GM21529 (cell line): Measurements from ENCODE around the gene COL28A1.
"Not testable (repeated sequence)": the region's sequence is repeated elsewhere in the genome, so short reads cannot be mapped to it uniquely, and the experiment has no call there.

Experiments used
- ATAC-seq: cut with Tn5 transposase; IDR thresholded peaks from one replicate; pipeline ENCODE4 v1.9.1; 2021; ENCODE audit not compliant: unreplicated experiment

Gene COL28A1

DNA sequence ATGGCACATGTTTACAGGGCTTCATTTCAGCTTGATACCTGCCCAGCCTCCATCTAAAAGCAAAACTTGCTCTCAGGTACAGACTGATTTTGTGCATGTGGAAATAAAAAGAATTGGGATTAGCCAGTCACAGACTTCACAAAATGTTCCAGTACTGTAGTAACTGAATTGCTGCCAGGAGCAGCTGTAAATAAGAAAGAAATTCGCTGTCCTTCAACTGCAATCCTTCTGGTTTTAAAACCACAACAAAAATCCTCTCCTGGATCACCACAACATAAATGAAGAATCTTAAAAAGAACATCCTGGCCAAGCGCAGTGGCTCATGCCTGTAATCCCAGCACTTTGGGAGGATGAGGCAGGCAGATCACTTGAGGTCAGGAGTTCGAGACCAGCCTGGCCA lies 27.1 kb upstream of the COL28A1 start:
- ATAC-seq: no peak

DNA sequence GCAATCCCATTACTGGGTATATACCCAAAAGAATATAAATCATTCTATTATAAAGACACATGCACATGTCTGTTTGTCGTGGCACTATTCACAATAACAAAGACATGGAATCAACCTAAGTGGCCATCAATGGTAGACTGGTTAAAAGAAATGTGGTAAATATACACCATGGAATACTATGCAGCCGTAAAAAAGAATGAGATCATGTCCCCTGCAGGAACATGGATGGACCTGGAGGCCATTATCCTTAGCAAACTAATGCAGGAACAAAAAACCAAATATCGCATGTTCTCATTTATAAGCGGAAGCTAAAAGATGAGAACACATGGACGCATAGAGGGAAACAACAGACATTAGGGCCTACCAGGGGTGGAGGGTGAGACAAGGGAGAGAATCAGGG lies 25.9 kb upstream of the COL28A1 start:
- ATAC-seq: not testable (repeated sequence)

DNA sequence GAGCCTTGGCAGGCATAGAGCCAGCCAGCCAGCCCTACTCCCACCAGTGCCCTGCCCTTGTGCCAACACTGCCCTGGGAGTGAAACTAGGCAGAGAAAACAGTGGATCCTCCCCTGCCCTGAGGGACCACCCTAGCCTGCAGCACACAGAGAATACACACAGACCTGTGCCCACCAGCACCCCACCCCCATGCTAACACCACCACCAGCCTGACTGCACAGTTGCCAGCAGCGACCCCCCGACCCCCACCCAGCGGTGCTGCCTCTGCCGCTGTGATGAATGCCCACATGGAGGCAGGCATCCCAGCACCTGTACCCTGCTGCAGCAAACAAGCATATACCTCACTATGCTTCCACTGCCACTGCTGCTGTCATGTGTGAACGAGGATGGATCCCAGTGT lies 21.6 kb upstream of the COL28A1 start:
- no peak for ATAC-seq

DNA sequence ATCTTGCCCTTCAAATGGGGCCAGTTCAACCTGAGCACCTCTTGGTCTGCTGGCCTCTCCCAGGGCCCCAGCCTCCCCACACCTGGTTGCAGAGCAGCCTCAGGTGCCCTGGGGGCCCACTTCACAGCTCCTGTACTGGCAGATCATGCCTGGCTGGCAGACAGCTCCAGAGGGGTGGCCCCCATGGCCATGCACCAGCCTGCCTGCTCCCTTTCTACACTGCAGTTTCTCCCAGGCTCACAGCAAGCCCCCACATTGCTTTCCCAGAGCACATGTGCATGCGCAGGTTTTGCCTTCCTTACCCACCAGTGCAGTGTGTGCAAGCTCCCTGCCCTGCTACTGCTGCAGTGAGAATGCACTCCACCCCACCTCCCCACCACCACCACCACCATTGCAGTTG lies 21.2 kb upstream of the COL28A1 start:
- no peak for ATAC-seq

DNA sequence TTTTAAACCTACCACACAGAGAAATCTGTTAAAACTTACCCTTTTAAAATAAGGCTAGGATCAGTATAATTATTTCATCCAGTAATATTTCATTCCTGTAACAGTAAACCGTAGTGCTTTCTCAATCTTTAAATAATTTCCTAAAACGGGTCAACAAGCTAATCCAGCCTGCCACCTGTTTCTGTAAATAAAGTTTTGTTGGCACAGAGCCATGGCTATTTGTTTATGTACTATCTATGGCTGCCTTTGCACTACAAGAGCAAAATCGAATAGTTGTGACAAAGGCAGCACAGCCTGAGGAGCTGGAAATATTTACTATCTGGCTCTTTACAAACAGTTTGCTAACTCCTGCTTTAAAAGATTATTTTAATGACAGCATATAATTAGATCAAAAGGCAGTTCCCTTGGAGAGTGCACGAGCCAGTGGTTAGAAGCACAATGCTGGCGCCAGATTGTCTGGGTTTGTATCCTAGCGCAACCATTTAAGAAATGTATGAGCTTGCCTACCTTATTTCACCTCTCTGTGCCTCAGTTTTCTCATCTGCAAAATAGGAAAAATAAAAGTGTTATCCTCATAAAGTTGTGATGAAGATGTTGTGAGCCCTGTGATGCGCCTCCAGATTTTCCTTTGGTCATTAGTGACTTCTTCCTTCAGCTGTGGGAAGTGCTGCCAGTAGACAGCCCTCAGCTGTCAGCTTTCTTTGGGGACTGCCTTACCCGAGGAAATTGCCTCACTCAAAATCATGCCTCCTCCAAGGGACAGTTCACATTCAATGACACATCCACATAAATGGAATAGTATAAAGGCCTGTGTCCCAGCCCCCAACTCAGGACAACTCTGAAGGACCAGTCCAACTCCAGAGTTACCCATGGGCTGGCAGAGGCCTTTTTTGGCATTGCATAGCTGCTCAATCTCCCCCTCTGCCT lies 19.2 kb upstream of the COL28A1 start:
- no peak for ATAC-seq

DNA sequence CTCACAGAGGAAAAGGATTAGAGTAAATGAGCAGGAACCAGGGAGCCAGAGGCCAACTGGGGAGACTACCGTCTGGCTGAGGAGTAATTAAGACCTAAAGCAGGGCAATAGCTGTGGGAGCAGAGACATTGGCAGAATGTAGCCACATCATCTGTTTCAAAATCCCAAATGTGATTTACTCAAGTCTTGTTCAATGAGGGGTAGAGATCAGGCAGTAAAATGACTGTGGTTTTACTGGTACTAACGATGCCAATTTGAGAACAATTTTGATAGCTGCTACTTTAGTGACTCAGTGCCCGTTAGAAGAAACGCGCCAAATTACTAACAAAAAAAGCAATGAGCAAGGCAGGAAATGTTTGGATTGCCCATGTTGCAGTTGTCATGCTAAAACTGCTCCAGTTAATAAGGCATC lies 18.4 kb upstream of the COL28A1 start:
- no peak for ATAC-seq

DNA sequence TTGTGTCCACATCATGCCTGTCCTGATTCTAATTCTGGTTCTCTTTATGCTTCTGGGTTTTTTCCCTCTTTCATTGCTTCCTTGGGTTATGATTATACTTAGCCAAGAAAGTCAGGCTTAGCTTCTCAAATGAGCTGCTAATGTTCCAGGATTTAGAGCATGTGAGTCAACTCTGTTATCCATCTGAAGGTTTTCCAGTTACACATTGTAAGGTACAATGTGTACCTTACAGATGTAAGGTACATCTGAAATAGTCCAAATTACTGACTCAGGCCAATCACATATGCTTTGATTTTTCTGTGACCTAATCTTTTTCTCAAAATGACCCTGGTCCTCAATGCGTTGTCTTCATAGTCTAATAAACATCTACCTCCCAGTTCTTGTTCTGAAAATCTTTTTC lies 17.7 kb upstream of the COL28A1 start:
- no peak for ATAC-seq

DNA sequence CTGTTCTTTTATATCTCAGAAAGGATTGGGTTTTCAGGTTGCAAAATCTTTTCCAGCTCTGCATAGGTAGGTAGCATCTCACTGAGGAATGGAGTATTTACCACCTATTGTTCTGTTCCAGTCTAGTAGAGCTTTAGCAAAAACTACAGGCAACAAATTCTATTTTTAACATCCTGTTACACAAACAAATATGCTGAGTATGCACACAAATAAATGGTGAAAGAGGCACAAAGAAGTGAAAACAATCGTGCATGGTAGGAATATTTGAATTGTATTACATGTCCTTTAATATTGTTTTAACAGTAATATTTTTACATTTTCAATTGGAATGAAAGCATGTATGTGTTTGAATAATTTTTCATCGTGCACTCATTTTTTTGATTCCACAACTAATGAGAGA lies 16.5 kb upstream of the COL28A1 start:
- ATAC-seq: no peak

DNA sequence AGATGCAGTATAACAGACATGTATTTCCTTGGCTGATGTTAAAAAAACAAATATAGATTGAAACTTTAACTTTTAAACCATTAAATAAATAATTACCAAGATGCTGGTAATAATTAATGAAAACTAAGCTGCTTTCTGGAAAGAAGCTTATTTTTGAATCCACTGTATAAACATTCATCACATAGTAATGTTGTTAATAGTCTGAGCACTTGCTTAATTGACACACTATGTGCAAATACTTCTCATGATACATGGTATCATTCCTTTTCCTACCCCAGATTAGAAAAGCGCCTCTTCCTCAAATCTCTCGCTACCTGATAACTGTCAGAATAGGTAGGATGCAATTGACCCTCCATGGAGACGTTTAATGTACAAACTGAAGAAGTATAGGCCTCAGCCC lies 15.0 kb upstream of the COL28A1 start:
- no peak for ATAC-seq

DNA sequence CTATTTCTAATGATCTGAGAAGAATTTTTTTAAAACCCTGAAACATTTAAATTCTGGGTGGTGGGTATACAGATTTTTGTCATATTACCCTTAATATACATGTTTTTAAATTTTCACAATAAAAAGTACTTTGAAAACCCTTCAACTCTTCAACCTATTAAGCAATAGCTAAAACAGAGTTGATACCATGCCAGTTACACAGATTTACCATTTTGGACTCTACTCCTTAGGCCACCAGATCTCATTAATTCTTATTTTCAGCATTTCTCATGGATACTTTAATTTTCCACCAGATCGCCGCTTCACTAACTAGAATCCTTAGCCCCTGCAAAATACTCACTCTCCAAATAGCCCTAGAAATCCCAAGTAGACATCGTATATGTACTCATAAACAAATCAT lies 12.7 kb upstream of the COL28A1 start:
- no peak for ATAC-seq

GRCh38 chr7:7542251-7542835 lies 6.7 kb upstream of the COL28A1 start:
- no peak for ATAC-seq

GRCh38 chr7:7539711-7540110 lies 4.0 kb upstream of the COL28A1 start:
- ATAC-seq: no peak

GRCh38 chr7:7539152-7539551 lies 3.5 kb upstream of the COL28A1 start:
- ATAC-seq: no peak

GRCh38 chr7:7537711-7538110 lies 2.0 kb upstream of the COL28A1 start:
- ATAC-seq: no peak

GRCh38 chr7:7536396-7537019 lies 835 bp upstream of the COL28A1 start:
- ATAC-seq: no peak

- no peak for ATAC-seq
Observed at GRCh38 chr7:7533831-7534430, 1.7 kb downstream of the COL28A1 start.

GRCh38 chr7:7529328-7529727 lies 6.3 kb downstream of the COL28A1 start:
- ATAC-seq: no peak

GRCh38 chr7:7527047-7527446 lies 8.6 kb downstream of the COL28A1 start:
- no peak for ATAC-seq

DNA sequence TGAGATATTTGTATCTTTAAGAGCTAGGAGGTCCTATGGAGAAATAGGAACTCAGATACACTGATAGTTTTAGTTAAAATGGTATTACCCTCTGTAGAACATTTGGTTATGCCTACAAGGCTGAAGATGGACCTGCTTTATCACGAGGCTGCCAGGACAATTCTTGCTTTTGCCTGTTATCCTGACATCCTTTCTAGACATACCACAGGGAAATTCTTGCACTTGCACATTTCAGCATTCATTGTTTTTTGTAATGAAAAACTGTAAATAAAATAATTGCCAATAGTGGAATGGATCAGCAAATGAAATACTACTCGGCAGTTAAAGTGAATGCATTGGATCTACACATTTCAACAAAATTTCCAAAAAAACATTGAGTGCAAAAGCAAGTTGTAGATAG lies 9.7 kb downstream of the COL28A1 start:
- ATAC-seq: no peak

DNA sequence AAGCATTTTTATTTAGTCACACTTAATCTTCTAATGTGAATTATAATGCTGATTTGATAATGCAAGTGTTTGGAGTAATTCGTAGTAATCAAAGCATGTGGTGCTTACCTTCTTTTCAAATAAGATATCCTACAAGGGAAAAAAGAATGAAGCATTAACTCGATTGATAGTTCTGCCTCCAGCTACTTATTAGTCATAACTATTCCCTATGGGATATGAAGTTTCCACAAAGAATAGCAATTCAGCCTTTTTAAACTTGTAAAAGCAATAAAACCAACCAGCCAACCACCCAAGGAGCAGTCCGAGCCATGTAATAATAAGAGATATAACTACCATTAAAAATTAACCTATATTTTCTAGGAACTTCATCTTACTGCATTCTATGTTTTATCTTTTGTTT lies 11.6 kb downstream of the COL28A1 start:
- ATAC-seq: no peak

DNA sequence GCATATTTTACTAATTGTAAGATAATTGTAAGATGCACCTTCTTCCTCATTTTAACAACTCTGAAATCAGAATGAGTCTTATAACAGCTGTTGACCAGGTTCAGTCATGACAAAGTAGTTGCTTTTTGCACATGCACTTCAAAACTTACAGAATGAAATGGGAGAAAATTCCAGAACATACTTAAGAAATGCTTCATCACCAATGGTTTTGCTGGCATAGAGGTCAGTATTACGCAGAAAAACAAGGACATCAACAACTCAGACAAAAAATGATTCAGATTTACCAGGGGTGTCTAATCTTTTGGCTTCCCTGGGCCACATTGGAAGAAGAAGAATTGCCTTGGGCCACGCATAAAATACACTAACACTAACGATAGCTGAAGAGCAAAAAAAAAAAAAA lies 13.3 kb downstream of the COL28A1 start:
- no peak for ATAC-seq

DNA sequence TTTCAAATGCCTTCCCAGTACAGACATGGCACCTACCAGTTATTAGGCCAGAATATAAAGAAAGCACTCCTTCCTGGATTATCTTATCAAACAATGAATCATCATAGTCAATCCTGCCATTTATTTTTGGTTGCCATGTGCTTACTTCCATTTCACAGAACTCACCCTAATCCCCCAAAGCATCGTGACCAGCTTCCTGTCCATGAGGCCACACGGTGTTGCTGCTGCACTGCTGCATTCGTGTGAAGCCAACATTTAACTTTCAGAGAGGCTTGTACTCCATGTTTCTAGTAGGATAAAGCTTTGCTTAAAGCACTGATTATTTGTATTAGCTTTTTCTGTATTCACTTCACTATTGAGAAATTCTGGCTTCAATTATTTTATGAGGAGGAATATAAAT lies 14.4 kb downstream of the COL28A1 start:
- ATAC-seq: no peak
